Activated CD8-positive, alpha-beta memory T cell treated with anti-CD3 and anti-CD28 coated beads for 36 hours (primary cell): ENCODE results near the gene LRRC32. TPM values are rescaled to one million over a fixed set of nuclear protein-coding genes. Genes with fewer than 3 reads are reported as not detected.

ENCODE experiments used
- CTCF ChIA-PET: fragments of 350-600 bp; sonication (Branson Sonifier 250); formaldehyde crosslinking; loops from one replicate; lab custom pipeline; 2021; ENCODE audit warnings: antibody characterized with exemption; lab: Charles Lee
- POLR2A ChIA-PET: fragments of 350-600 bp; sonication (Branson Sonifier 250); formaldehyde crosslinking; loops from one replicate; lab custom pipeline; 2021; ENCODE audit warnings: antibody characterized with exemption; lab: Charles Lee
- total RNA-seq, 2 experiments: library from RNA; stranded (reverse); gene quantifications; one replicate each; pipeline ENCODE4 v1.2.3, GENCODE V29; 2021

LRRC32 gene
- total RNA-seq: 1 to 10 TPM; 4.5 to 5.4 TPM

- ChIA-PET POLR2A (no interaction called here), CTCF (interaction anchor here (1.0 kb wide), 1 partner anchor 73 kb away, joined by 3 read pairs; no protein-coding TSS in a partner anchor)
Observed at GRCh38 chr11:76670485-76671236, at the start of gene LRRC32. Gene LRRC32 (minus strand): TSS chr11:76670747. CDS start chr11:76665954, 4,793 bp downstream.

- CTCF ChIA-PET: no interaction called here
Observed at GRCh38 chr11:76719686-76720085, 49.1 kb upstream of the LRRC32 start.

GRCh38 chr11:76719281-76719680, 48.7 kb upstream of the LRRC32 start:
- CTCF ChIA-PET: no interaction called here

More at GRCh38 chr11:76719686-76720085, 49.1 kb upstream of the LRRC32 start:
- POLR2A ChIA-PET: no interaction called here

GRCh38 chr11:76717816-76718215, 47.3 kb upstream of the LRRC32 start:
- POLR2A ChIA-PET: no interaction called here
- CTCF ChIA-PET: interaction anchor here (0.6 kb wide), 1 partner anchor 17 kb away, joined by 3 read pairs; no protein-coding TSS in a partner anchor

More at GRCh38 chr11:76719281-76719680, 48.7 kb upstream of the LRRC32 start:
- POLR2A ChIA-PET: no interaction called here

- CTCF ChIA-PET: interaction anchor here (0.6 kb wide), 1 partner anchor 17 kb away, joined by 3 read pairs; no protein-coding TSS in a partner anchor
- POLR2A ChIA-PET: no interaction called here
Observed at GRCh38 chr11:76717369-76717768, 46.8 kb upstream of the LRRC32 start.

- POLR2A ChIA-PET: no interaction called here
Observed at GRCh38 chr11:76716268-76716667, 45.7 kb upstream of the LRRC32 start.

GRCh38 chr11:76714493-76714892, 43.9 kb upstream of the LRRC32 start:
- POLR2A ChIA-PET: no interaction called here
- CTCF ChIA-PET: no interaction called here

More at GRCh38 chr11:76716268-76716667, 45.7 kb upstream of the LRRC32 start:
- CTCF ChIA-PET: interaction anchor here (1.6 kb wide), 1 partner anchor 18 kb away, joined by 3 read pairs; no protein-coding TSS in a partner anchor

- POLR2A ChIA-PET: no interaction called here
- CTCF ChIA-PET: no interaction called here
Observed at GRCh38 chr11:76713499-76713898, 43.0 kb upstream of the LRRC32 start.

- ChIA-PET POLR2A (no interaction called here), CTCF (no interaction called here)
Observed at GRCh38 chr11:76712125-76712524, 41.6 kb upstream of the LRRC32 start.

GRCh38 chr11:76709756-76710155, 39.2 kb upstream of the LRRC32 start:
- ChIA-PET CTCF (interaction anchor here (0.7 kb wide), 1 partner anchor 13 kb away, joined by 3 read pairs; no protein-coding TSS in a partner anchor), POLR2A (no interaction called here)

- CTCF ChIA-PET: interaction anchor here (0.7 kb wide), 1 partner anchor 14 kb away, joined by 3 read pairs; no protein-coding TSS in a partner anchor
Observed at GRCh38 chr11:76708972-76709660, 38.6 kb upstream of the LRRC32 start.

GRCh38 chr11:76707293-76707825, 36.8 kb upstream of the LRRC32 start:
- ChIA-PET POLR2A (no interaction called here), CTCF (interaction anchor here (0.7 kb wide), 1 partner anchor 42 kb away, joined by 3 read pairs; no protein-coding TSS in a partner anchor)

More at GRCh38 chr11:76708972-76709660, 38.6 kb upstream of the LRRC32 start:
- POLR2A ChIA-PET: no interaction called here

- CTCF ChIA-PET: no interaction called here
- POLR2A ChIA-PET: no interaction called here
Observed at GRCh38 chr11:76706667-76707066, 36.1 kb upstream of the LRRC32 start.

GRCh38 chr11:76705826-76706225, 35.3 kb upstream of the LRRC32 start:
- CTCF ChIA-PET: no interaction called here

GRCh38 chr11:76704171-76704948, 33.8 kb upstream of the LRRC32 start:
- ChIA-PET POLR2A (no interaction called here), CTCF (interaction anchor here (1.4 kb wide), 1 partner anchor 18 kb away, joined by 4 read pairs; no protein-coding TSS in a partner anchor)

More at GRCh38 chr11:76705826-76706225, 35.3 kb upstream of the LRRC32 start:
- POLR2A ChIA-PET: no interaction called here

GRCh38 chr11:76703707-76704106, 33.2 kb upstream of the LRRC32 start:
- CTCF ChIA-PET: interaction anchor here (1.4 kb wide), 1 partner anchor 18 kb away, joined by 4 read pairs; no protein-coding TSS in a partner anchor

GRCh38 chr11:76702336-76703128, 32.0 kb upstream of the LRRC32 start:
- ChIA-PET POLR2A (no interaction called here), CTCF (interaction anchor here (1.2 kb wide), 1 partner anchor 11 kb away, joined by 3 read pairs; no protein-coding TSS in a partner anchor)

More at GRCh38 chr11:76703707-76704106, 33.2 kb upstream of the LRRC32 start:
- POLR2A ChIA-PET: no interaction called here
